CD4-positive, alpha-beta T cell treated with Interleukin-15 for 1 hour (primary cell): ENCODE measurements around the gene USP6.
A peak's percentile ranks its signal among the peaks of the same experiment; 100 is the strongest.
"Not testable (repeated sequence)": the region's sequence is repeated elsewhere in the genome, so short reads cannot be mapped to it uniquely, and the experiment has no call there.

Source experiments
- DNase-seq: peaks from one replicate; pipeline ENCODE4 v3.0.0-alpha.2; 2020

The USP6 gene

GRCh38 chr17:5115673-5116651 is at the start of gene USP6:
Gene USP6 (plus strand): TSS chr17:5116032. CDS start chr17:5130368, 14,336 bp downstream.
- DNase-seq = no peak

- no peak for DNase-seq
These were observed 47.6 kb upstream of the USP6 start for GRCh38 chr17:5068236-5068635.

- no peak for DNase-seq
These were observed 46.1 kb upstream of the USP6 start for GRCh38 chr17:5069724-5070123.

GRCh38 chr17:5075472-5075871 is 40.4 kb upstream of the USP6 start:
- DNase-seq = not testable (repeated sequence)

GRCh38 chr17:5077275-5077674 is 38.6 kb upstream of the USP6 start:
- not testable (repeated sequence) for DNase-seq

GRCh38 chr17:5077781-5078105 is 38.1 kb upstream of the USP6 start:
- DNase-seq = no peak

- peak; percentile 83 for DNase-seq
These were observed 37.5 kb upstream of the USP6 start, which contains the start of gene ZFP3 for GRCh38 chr17:5078106-5079028. Gene ZFP3 (plus strand): TSS chr17:5078467. CDS start chr17:5091505, 13,038 bp downstream.

- no peak for DNase-seq
These were observed 35.2 kb upstream of the USP6 start for GRCh38 chr17:5080591-5080990.

- no peak for DNase-seq
These were observed 23.4 kb upstream of the USP6 start for GRCh38 chr17:5092218-5093010.

- no peak for DNase-seq
These were observed 19.1 kb upstream of the USP6 start for GRCh38 chr17:5096731-5097100.

- peak; percentile 71 for DNase-seq
These were observed 18.6 kb upstream of the USP6 start for GRCh38 chr17:5097101-5097834.

GRCh38 chr17:5099271-5099670 is 16.6 kb upstream of the USP6 start:
- DNase-seq = no peak

- no peak for DNase-seq
These were observed 15.0 kb upstream of the USP6 start for GRCh38 chr17:5100832-5101231.

- no peak for DNase-seq
These were observed 5.0 kb upstream of the USP6 start for GRCh38 chr17:5110816-5111215.

- peak; percentile 90 for DNase-seq
These were observed 4.2 kb upstream of the USP6 start, which contains the start of gene ZNF232 for GRCh38 chr17:5111402-5112204. Gene ZNF232 (minus strand): TSS chr17:5111878. CDS start chr17:5111822, 56 bp downstream.

GRCh38 chr17:5118219-5118618 is 2.4 kb downstream of the USP6 start:
- no peak for DNase-seq

- DNase-seq = no peak
These were observed 4.2 kb downstream of the USP6 start for GRCh38 chr17:5120036-5120435.

- not testable (repeated sequence) for DNase-seq
These were observed 4.8 kb downstream of the USP6 start for GRCh38 chr17:5120436-5121185.

- no peak for DNase-seq
These were observed 5.5 kb downstream of the USP6 start for GRCh38 chr17:5121186-5121841.

GRCh38 chr17:5122056-5122455 is 6.2 kb downstream of the USP6 start:
- not testable (repeated sequence) for DNase-seq
